Endodermal cell (in vitro differentiated cells): ENCODE measurements around the gene OSBPL9. TPM values are rescaled to one million over a fixed set of nuclear protein-coding genes. Genes with fewer than 3 reads are reported as not detected.

ENCODE experiments used
- DNase-seq: peaks from one replicate; pipeline ENCODE4 v3.0.0-alpha.2; 2017
- H3K27ac ChIP-seq: 2 replicates; pipeline ENCODE4 v1.5.1; 2013; ENCODE audit warnings: mild to moderate bottlenecking, low read depth, low read length, moderate library complexity
- H3K27me3 ChIP-seq: 2 replicates; pipeline ENCODE4 v1.6.1; 2013; ENCODE audit warnings: mild to moderate bottlenecking, low read length, moderate library complexity; ENCODE audit not compliant: insufficient read depth, control insufficient read depth, poor library complexity, severe bottlenecking
- H3K36me3 ChIP-seq: 2 replicates; pipeline ENCODE4 v1.7.0; 2013; ENCODE audit warnings: mild to moderate bottlenecking, low read length, moderate library complexity; ENCODE audit not compliant: control insufficient read depth, insufficient read depth
- H3K4me1 ChIP-seq: one replicate; pipeline ENCODE4 v1.7.0; 2013; ENCODE audit warnings: low read length; ENCODE audit not compliant: control insufficient read depth, insufficient read depth
- H3K4me3 ChIP-seq: 2 replicates; pipeline ENCODE4 v1.5.1; 2013; ENCODE audit warnings: mild to moderate bottlenecking, low read length, moderate library complexity
- H3K9ac ChIP-seq: 2 replicates; pipeline ENCODE4 v1.6.1; 2013; ENCODE audit warnings: mild to moderate bottlenecking, low read length, moderate library complexity; ENCODE audit not compliant: poor library complexity, severe bottlenecking; ENCODE audit errors: extremely low read depth
- H3K9me3 ChIP-seq: 2 replicates; pipeline ENCODE4 v1.6.1; 2013; ENCODE audit warnings: mild to moderate bottlenecking, low read length, moderate library complexity; ENCODE audit not compliant: control insufficient read depth
- H3K27ac Mint-ChIP-seq: 2 replicates; pipeline ENCODE4 v1.8.0; 2020; ENCODE audit warnings: mixed read lengths
- H3K27me3 Mint-ChIP-seq: 2 replicates; pipeline ENCODE4 v1.8.0; 2021; ENCODE audit warnings: mild to moderate bottlenecking, mixed read lengths; ENCODE audit not compliant: insufficient read depth
- H3K36me3 Mint-ChIP-seq: 2 replicates; pipeline ENCODE4 v1.8.0; 2020; ENCODE audit warnings: low read depth, mixed read lengths
- H3K4me1 Mint-ChIP-seq: 2 replicates; pipeline ENCODE4 v1.8.0; 2020; ENCODE audit warnings: mixed read lengths
- H3K4me3 Mint-ChIP-seq: 2 replicates; pipeline ENCODE4 v1.8.0; 2020; ENCODE audit warnings: mild to moderate bottlenecking, moderate library complexity, mixed read lengths
- H3K9me3 Mint-ChIP-seq: 2 replicates; pipeline ENCODE4 v1.8.0; 2020; ENCODE audit warnings: mild to moderate bottlenecking, mixed read lengths
- WGBS, 2 experiments: methylation state at CpG; one replicate each; pipeline versions ENCODE4 v1.1.5 to v1.1.7; 2013; ENCODE audit warnings: missing lambda C conversion rate in 2 of 2, mixed read lengths in 1 of 2; ENCODE audit not compliant: insufficient coverage in 1 of 2, insufficient read length in 1 of 2; 5-methylcytosine and 5-hydroxymethylcytosine counted together
- total RNA-seq, 2 donors: library from RNA; stranded (reverse); fragmentation: NEBNext Ultra II Directional in 1 of 2; extraction: Animal tissue kit (Norgen Biotek cat#: 25700) in 1 of 2; gene quantifications; 2 replicates in 1 of 2; 3 replicates in 1 of 2; pipeline ENCODE4 v1.2.1, GENCODE V29; 2021
- TF ChIP-seq, protein P1 (sequence below): fragments of 200-600 bp; sonication (generic); conservative IDR thresholded peaks from 2 replicates; pipeline ENCODE4 v1.5.0; 2021; ENCODE audit warnings: antibody characterized with exemption, mild to moderate bottlenecking

Gene OSBPL9
- total RNA-seq, 2 donors from 2014 or later: 76.9 to 93.3 TPM

DNA sequence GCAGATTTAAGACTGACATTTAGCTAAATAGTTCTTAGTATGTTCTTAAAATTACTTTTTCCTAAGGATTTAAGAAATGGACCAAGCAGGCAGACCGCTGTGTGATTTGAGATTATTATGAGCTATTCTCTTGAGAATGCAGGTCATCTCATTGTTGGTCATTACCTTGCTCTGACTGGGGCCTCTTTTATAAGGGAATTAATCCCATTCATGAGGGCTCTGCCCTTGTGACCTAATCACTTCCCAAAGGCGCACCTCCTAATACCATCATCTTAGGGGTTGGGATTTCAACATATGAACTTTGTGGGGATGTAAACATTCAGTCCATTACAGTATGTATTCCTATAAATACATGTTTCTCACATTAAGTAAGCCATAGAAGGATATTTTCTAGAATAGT is 24.2 kb downstream of the OSBPL9 start:
- Mint-ChIP-seq H3K4me3 (no peak overlapping the region), H3K9me3 (no peaks in the 10 kb centered on the region), H3K27me3 (peaks cover 17% of the 10 kb centered on the region), H3K36me3 (peaks cover 6% of the 10 kb centered on the region), H3K4me1 (peaks cover 25% of the 10 kb centered on the region), H3K27ac (no peak overlapping the region)
- Histone ChIP-seq H3K27ac (no peak overlapping the region), H3K9me3 (no peaks in the 10 kb centered on the region), H3K4me1 (peaks cover 12% of the 10 kb centered on the region), H3K4me3 (no peak overlapping the region), H3K9ac (no peak overlapping the region), H3K36me3 (no peaks in the 10 kb centered on the region), H3K27me3 (peaks cover 15% of the 10 kb centered on the region)
- no peak for DNase-seq
- 82 to 100% methylated on average over 1 of the region's 2 CpGs for WGBS, 2 experiments
- TF ChIP-seq, protein P1, sequence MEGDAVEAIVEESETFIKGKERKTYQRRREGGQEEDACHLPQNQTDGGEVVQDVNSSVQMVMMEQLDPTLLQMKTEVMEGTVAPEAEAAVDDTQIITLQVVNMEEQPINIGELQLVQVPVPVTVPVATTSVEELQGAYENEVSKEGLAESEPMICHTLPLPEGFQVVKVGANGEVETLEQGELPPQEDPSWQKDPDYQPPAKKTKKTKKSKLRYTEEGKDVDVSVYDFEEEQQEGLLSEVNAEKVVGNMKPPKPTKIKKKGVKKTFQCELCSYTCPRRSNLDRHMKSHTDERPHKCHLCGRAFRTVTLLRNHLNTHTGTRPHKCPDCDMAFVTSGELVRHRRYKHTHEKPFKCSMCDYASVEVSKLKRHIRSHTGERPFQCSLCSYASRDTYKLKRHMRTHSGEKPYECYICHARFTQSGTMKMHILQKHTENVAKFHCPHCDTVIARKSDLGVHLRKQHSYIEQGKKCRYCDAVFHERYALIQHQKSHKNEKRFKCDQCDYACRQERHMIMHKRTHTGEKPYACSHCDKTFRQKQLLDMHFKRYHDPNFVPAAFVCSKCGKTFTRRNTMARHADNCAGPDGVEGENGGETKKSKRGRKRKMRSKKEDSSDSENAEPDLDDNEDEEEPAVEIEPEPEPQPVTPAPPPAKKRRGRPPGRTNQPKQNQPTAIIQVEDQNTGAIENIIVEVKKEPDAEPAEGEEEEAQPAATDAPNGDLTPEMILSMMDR: no peak

DNA sequence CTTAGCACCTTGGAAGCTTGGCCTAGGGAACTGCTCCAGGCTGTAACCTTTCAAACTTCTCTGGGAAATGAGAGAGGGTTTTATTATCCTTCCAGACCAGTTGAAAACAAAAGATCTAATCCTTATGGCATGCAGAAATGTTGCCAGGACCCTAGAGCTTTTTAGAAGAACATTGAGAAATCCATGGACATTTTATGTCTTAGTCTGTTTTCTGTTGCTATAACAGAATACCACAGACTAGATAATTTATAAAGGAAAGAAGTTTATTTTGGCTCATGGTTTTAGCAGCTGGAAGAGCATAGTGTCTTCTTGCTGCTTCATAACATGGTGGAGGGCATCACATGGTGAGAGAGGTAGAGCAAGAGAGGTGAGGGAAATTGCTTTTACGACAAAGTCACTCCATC is 25.8 kb downstream of the OSBPL9 start:
- H3K27ac Mint-ChIP-seq: no peak overlapping the region
- peaks cover 30% of the 10 kb centered on the region for H3K4me1 Mint-ChIP-seq
- Histone ChIP-seq H3K4me1 (peaks cover 14% of the 10 kb centered on the region), H3K4me3 (no peak overlapping the region), H3K27me3 (peaks cover 6% of the 10 kb centered on the region), H3K9me3 (no peaks in the 10 kb centered on the region), H3K9ac (no peak overlapping the region), H3K36me3 (no peaks in the 10 kb centered on the region), H3K27ac (no peak overlapping the region)
- no peak overlapping the region for H3K4me3 Mint-ChIP-seq
- 100% methylated on average over 1 of the region's 1 CpG; no CpG with 5 or more reads in 1 of the 2 experiments for WGBS, 2 experiments
- DNase-seq: no peak
- H3K36me3 Mint-ChIP-seq: peaks cover 6% of the 10 kb centered on the region
- TF ChIP-seq, protein P1: no peak
- no peaks in the 10 kb centered on the region for H3K9me3 Mint-ChIP-seq
- peaks cover 14% of the 10 kb centered on the region for H3K27me3 Mint-ChIP-seq

DNA sequence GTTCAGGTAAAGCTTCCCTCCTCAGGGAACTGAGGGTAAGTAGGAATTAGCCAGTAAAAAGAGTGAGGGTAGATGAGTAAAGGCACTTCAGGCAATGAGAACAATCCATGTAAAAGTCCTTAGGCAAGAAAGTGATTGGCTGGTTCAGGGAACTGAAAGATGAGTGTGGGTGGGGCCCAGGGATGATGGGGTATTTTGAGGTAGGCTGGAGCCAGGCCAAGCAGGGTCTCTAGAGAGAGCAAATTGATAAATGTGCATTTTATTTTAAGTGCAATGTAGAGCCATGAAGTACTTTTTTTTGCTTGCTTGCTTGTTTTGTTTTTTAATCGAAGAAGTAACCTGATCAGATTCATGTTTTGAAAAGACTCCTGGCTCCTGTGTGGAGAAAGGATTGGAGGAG is 26.5 kb downstream of the OSBPL9 start:
- Histone ChIP-seq H3K36me3 (no peaks in the 10 kb centered on the region), H3K4me3 (no peak overlapping the region), H3K4me1 (peaks cover 16% of the 10 kb centered on the region), H3K9me3 (no peaks in the 10 kb centered on the region), H3K27ac (no peak overlapping the region), H3K27me3 (peaks cover 2% of the 10 kb centered on the region), H3K9ac (no peak overlapping the region)
- Mint-ChIP-seq H3K9me3 (no peaks in the 10 kb centered on the region), H3K36me3 (peaks cover 6% of the 10 kb centered on the region), H3K4me1 (peaks cover 36% of the 10 kb centered on the region), H3K27me3 (peaks cover 8% of the 10 kb centered on the region), H3K4me3 (no peak overlapping the region), H3K27ac (peak overlapping the region; percentile 23)
- no peak for DNase-seq
- TF ChIP-seq, protein P1: no peak
- WGBS, 2 experiments: 100% methylated on average over 1 of the region's 1 CpG
